K562 (cell line): ENCODE measurements around the gene NSMCE1. TPM values are rescaled to one million over a fixed set of nuclear protein-coding genes. Genes with fewer than 3 reads are reported as not detected.
A peak's percentile ranks its signal among the peaks of the same experiment; 100 is the strongest.

Experiments used
- ATAC-seq: fragments of 200-7000 bp; cut with Tn5 transposase; 3 replicates; pipeline ENCODE4 v1.9.1; 2020; ENCODE audit warnings: moderate library complexity
- BruUV-seq: library from RNA; stranded (reverse); fragments of 400-500 nt; replicated peaks from 2 replicates; lab custom pipeline; 2021; lab: Mats Ljungman, UMichigan
- CTCF ChIA-PET: fragments of 300-600 bp; formaldehyde crosslinking; extraction: SDS; loops from one replicate; lab custom pipeline; 2021; ENCODE audit warnings: low intra/inter-chr PET ratio; lab: Yijun Ruan, JAX
- POLR2A ChIA-PET: fragments of 300-600, 350-650 bp; sonication (Branson Sonifier 250); formaldehyde crosslinking; extraction: SDS; loops from one replicate; lab custom pipeline; 2021; ENCODE audit warnings: antibody characterized with exemption, inconsistent platforms; lab: Yijun Ruan, JAX
- DNase-seq, 4 experiments: peaks; one replicate each; pipeline versions ENCODE4 v3.0.0 to v3.0.0-alpha.2; 2011 to 2018; ENCODE audit warnings: low spot score in 3 of 4, mixed read lengths in 3 of 4; ENCODE audit errors: extremely low read depth in 1 of 4
- FAIRE-seq: peaks from 2 replicates; lab custom pipeline; 2011; peaks lifted over from hg19 to GRCh38; lab: Jason Lieb, UNC
- H2AFZ ChIP-seq: 2 replicates; pipeline ENCODE4 v1.6.0; 2011; ENCODE audit warnings: low read depth, low read length, control low read depth, inconsistent platforms
- H3K27ac ChIP-seq: fragments of 200-600 bp; 3 replicates; pipeline ENCODE4 v1.8.0; 2011; ENCODE audit warnings: low read depth, mild to moderate bottlenecking, control low read depth, inconsistent platforms, low read length, moderate library complexity, mixed read lengths; ENCODE audit errors: extremely low read depth
- H3K27me3 ChIP-seq, 2 experiments: fragments of 300-600 bp in 1 of 2; 2 replicates in 1 of 2; 3 replicates in 1 of 2; pipeline versions ENCODE4 v1.6.0 to v1.8.0; 2011; ENCODE audit warnings: inconsistent platforms in 2 of 2, low read length in 2 of 2, mild to moderate bottlenecking in 1 of 2, mixed read lengths in 1 of 2, moderate library complexity in 1 of 2; ENCODE audit not compliant: control insufficient read depth in 2 of 2, insufficient read depth in 2 of 2
- H3K36me3 ChIP-seq: fragments of 300-600 bp; 3 replicates; pipeline ENCODE4 v1.8.0; 2011; ENCODE audit warnings: mild to moderate bottlenecking, low read length, inconsistent platforms; ENCODE audit not compliant: control insufficient read depth, insufficient read depth
- H3K4me1 ChIP-seq, 2 experiments: fragments of 200-600 bp in 1 of 2; replicated peaks in 1 of 2; 2 replicates in 1 of 2; 3 replicates in 1 of 2; pipeline versions ENCODE4 v1.5.1 to v1.8.0; 2011; ENCODE audit warnings: inconsistent platforms in 2 of 2, low read length in 2 of 2, mild to moderate bottlenecking in 1 of 2, mixed read lengths in 1 of 2, moderate library complexity in 1 of 2; ENCODE audit not compliant: control insufficient read depth in 2 of 2, insufficient read depth in 2 of 2
- H3K4me2 ChIP-seq: 2 replicates; pipeline ENCODE4 v1.6.1; 2011; ENCODE audit warnings: low read length, control low read depth, inconsistent platforms, mixed read lengths; ENCODE audit not compliant: insufficient read depth
- H3K4me3 ChIP-seq: fragments of 200-600 bp; sonication (generic), shearing (Covaris generic); 2 replicates; pipeline ENCODE4 v1.5.1; 2016; ENCODE audit warnings: control low read depth, inconsistent platforms
- H3K79me2 ChIP-seq: fragments of 200-600 bp; 3 replicates; pipeline ENCODE4 v1.8.0; 2011; ENCODE audit warnings: low read length, inconsistent platforms; ENCODE audit not compliant: control insufficient read depth, insufficient read depth
- H3K9ac ChIP-seq, 2 experiments: 2 replicates each; pipeline versions ENCODE4 v1.6.0 to v1.6.1; 2011; ENCODE audit warnings: low read depth in 2 of 2, low read length in 2 of 2, control low read depth in 1 of 2, inconsistent platforms in 1 of 2, mild to moderate bottlenecking in 1 of 2, mixed read lengths in 1 of 2; ENCODE audit not compliant: insufficient read depth in 1 of 2
- H3K9me1 ChIP-seq: one replicate; pipeline ENCODE4 v1.6.0; 2011; ENCODE audit warnings: inconsistent platforms, mild to moderate bottlenecking, low read length, moderate library complexity; ENCODE audit not compliant: control insufficient read depth, insufficient read depth
- H3K9me3 ChIP-seq: replicated peaks from 2 replicates; pipeline ENCODE4 v1.5.1; 2011; ENCODE audit warnings: low read depth, low read length, inconsistent platforms; ENCODE audit not compliant: control insufficient read depth, insufficient read depth
- H4K20me1 ChIP-seq: replicated peaks from 2 replicates; pipeline ENCODE4 v1.6.1; 2011; ENCODE audit warnings: low read length, inconsistent platforms, mixed read lengths; ENCODE audit not compliant: control insufficient read depth, insufficient read depth
- CEBPB ChIP-seq: fragments of 450-650 bp; IDR thresholded peaks from 2 replicates; pipeline ENCODE4 v1.6.1; 2016; ENCODE audit warnings: missing genetic modification characterization, missing compliant biosample characterization
- CEBPG ChIP-seq, 3 experiments: fragments of 200-800 bp in 1 of 3; sonication (Bioruptor generic) in 1 of 3; sonication (generic) in 1 of 3; formaldehyde crosslinking in 1 of 3; IDR thresholded peaks in 2 of 3; conservative IDR thresholded peaks in 1 of 3; 2 replicates each; pipeline versions ENCODE4 v1.6.1 to v1.8.0; 2016 to 2022; ENCODE audit warnings: missing compliant biosample characterization in 2 of 3, missing genetic modification characterization in 2 of 3, mild to moderate bottlenecking in 1 of 3, missing genetic modification reagents in 1 of 3
- CREM ChIP-seq: IDR thresholded peaks from 2 replicates; pipeline ENCODE4 v1.6.1; 2014; ENCODE audit warnings: antibody characterized with exemption, low read depth
- POLR2A ChIP-seq: fragments of 450-650 bp; conservative IDR thresholded peaks from 2 replicates; pipeline ENCODE4 v1.6.1; 2016
- WGBS: fragments of 100-300 bp; shearing (Covaris generic); methylation state at CpG from one replicate; pipeline ENCODE4 v1.1.6; 2016; ENCODE audit warnings: low coverage, mixed read lengths; ENCODE audit not compliant: insufficient coverage; ENCODE audit errors: missing lambda C conversion rate; 5-methylcytosine and 5-hydroxymethylcytosine counted together
- in situ Hi-C: fragments of 300-500 bp; cut with MboI; formaldehyde crosslinking; loops from 4 replicates; pipeline ENCODE4 v1.15.0; 2018; ENCODE audit warnings: inconsistent platforms, mixed read lengths
- intact Hi-C: fragments of 100-400 bp; cut with micrococcal nuclease; formaldehyde crosslinking; loops from 2 replicates; pipeline ENCODE4 v1.14.2; 2022
- polyA plus RNA-seq, 8 experiments: library from polyadenylated mRNA; depleted of rRNA in 4 of 8; stranded (reverse) in 5 of 8; unstranded in 3 of 8; fragments of >200 nt; fragmentation: Nextera tagmentation in 2 of 8; fragmentation: Illumina TruSeq in 1 of 8; extraction: Ambion mirVana in 2 of 8; extraction: Trizol in 1 of 8; gene quantifications; 2 replicates each; pipeline versions ENCODE4 v1.2.1 to v1.2.3, GENCODE V29; 2011 to 2014; ENCODE audit warnings: inconsistent platforms in 1 of 8, missing spikeins in 1 of 8
- total RNA-seq, 7 experiments: library from RNA; depleted of rRNA in 6 of 7; stranded (reverse); fragments of >200 nt in 6 of 7; fragmentation: Illumina TruSeq in 2 of 7; extraction: Trizol in 2 of 7; gene quantifications; 2 replicates each; pipeline versions ENCODE4 v1.2.1 to v1.2.3, GENCODE V29; 2011 to 2021; ENCODE audit warnings: low replicate concordance in 1 of 7
- TF ChIP-seq, protein P1 (sequence below): sonication (generic); formaldehyde crosslinking; IDR thresholded peaks from 2 replicates; pipeline ENCODE4 v1.9.0; 2022; ENCODE audit warnings: mild to moderate bottlenecking, missing genetic modification reagents
- TF ChIP-seq, protein P2 (sequence below): sonication (generic); formaldehyde crosslinking; IDR thresholded peaks from 2 replicates; pipeline ENCODE4 v1.5.0; 2020; ENCODE audit warnings: missing genetic modification reagents
- TF ChIP-seq, protein P3 (sequence below): fragments of 250-450 bp; sonication (Bioruptor Pico); IDR thresholded peaks from 2 replicates; pipeline ENCODE4 v1.8.0; 2022; ENCODE audit warnings: moderate library complexity, mild to moderate bottlenecking, inconsistent platforms
- TF ChIP-seq, protein P4 (sequence below), 2 experiments: fragments of 450-650 bp in 1 of 2; sonication (generic) in 1 of 2; formaldehyde crosslinking in 1 of 2; IDR thresholded peaks in 1 of 2; conservative IDR thresholded peaks in 1 of 2; 2 replicates each; pipeline versions ENCODE4 v1.6.1 to v1.8.1; 2016 to 2023; ENCODE audit warnings: mild to moderate bottlenecking in 2 of 2, moderate library complexity in 2 of 2, inconsistent platforms in 1 of 2, missing genetic modification reagents in 1 of 2

NSMCE1 gene
- total and polyA plus RNA-seq, 9 of the 15 experiments (the other 6 are each of a cell fraction or from before 2014, with no cell fraction given) = 52.1 to 163 (median 61.5) TPM

DNA sequence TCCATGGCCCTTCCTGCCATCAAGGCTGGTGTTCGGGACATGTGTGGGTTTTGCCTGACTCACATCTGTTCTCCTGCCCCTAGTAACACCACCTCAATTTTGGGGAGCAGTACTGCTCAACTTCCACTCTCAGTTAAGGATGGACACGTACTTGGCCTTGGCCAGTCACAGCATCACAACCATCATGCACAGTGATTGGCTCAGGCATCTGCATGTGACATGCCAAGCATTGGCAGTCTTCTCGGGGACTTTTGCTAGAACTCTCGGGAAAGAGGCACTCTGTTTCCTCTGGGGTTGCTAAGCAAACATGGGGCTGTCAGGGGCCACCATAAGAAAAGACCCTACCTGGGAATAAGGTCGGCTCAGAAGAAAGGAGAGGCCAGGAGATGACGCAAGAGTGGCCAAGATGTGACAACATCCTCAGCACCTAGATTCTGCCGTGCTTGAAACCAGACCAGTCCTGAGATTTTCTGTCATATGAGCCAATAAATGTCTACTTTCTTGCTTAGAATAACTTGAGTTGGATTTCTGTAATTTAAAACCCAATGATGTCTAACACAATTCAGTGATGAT, 77.1 kb downstream of the NSMCE1 start:
- peaks cover 7 to 21% of the 10 kb centered on the region in 2 experiments; a peak in 3 of 5 replicates for H3K27me3 ChIP-seq
- FAIRE-seq (no peak), DNase-seq (no peak), ATAC-seq (peak; percentile 53)
- H2AFZ ChIP-seq = no peak overlapping the region
- CTCF ChIA-PET = interaction anchor here (0.6 kb wide), 1 partner anchor 284 kb away, joined by 3 read pairs; no protein-coding TSS in a partner anchor
- no peak overlapping the region for H3K4me3 ChIP-seq
- no peaks in the 10 kb centered on the region for H3K9me3 ChIP-seq
- in situ Hi-C loops (no loop called here), intact Hi-C loops (no loop called here)
- TF ChIP-seq CREM (no peak), CEBPB (tag) (peak; percentile 84), POLR2A (no peak), CEBPG (CRISPR knock-in tag; IDR thresholded peaks at IDR 0.05) (peak; percentile 59; the same call in 1 of the 2 replicates), CEBPG (tag; conservative IDR thresholded peaks at IDR 0.05 in 1 of 2, IDR thresholded peaks at IDR 0.05 in 1 of 2) (peak; percentile 82 to 83)
- TF ChIP-seq, protein P1, sequence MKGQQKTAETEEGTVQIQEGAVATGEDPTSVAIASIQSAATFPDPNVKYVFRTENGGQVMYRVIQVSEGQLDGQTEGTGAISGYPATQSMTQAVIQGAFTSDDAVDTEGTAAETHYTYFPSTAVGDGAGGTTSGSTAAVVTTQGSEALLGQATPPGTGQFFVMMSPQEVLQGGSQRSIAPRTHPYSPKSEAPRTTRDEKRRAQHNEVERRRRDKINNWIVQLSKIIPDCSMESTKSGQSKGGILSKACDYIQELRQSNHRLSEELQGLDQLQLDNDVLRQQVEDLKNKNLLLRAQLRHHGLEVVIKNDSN (CRISPR knock-in tag) = peak; percentile 70
- TF ChIP-seq, protein P2, sequence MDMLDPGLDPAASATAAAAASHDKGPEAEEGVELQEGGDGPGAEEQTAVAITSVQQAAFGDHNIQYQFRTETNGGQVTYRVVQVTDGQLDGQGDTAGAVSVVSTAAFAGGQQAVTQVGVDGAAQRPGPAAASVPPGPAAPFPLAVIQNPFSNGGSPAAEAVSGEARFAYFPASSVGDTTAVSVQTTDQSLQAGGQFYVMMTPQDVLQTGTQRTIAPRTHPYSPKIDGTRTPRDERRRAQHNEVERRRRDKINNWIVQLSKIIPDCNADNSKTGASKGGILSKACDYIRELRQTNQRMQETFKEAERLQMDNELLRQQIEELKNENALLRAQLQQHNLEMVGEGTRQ = peak; percentile 55; the same call in 1 of the 2 replicates
- TF ChIP-seq, protein P3, sequence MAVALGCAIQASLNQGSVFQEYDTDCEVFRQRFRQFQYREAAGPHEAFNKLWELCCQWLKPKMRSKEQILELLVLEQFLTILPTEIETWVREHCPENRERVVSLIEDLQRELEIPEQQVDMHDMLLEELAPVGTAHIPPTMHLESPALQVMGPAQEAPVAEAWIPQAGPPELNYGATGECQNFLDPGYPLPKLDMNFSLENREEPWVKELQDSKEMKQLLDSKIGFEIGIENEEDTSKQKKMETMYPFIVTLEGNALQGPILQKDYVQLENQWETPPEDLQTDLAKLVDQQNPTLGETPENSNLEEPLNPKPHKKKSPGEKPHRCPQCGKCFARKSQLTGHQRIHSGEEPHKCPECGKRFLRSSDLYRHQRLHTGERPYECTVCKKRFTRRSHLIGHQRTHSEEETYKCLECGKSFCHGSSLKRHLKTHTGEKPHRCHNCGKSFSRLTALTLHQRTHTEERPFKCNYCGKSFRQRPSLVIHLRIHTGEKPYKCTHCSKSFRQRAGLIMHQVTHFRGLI (CRISPR knock-in tag) = no peak
- TF ChIP-seq, protein P4, sequence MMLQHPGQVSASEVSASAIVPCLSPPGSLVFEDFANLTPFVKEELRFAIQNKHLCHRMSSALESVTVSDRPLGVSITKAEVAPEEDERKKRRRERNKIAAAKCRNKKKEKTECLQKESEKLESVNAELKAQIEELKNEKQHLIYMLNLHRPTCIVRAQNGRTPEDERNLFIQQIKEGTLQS (IDR thresholded peaks at IDR 0.05) = peak; percentile 73
- TF ChIP-seq, protein P4 (CRISPR knock-in tag; conservative IDR thresholded peaks at IDR 0.05) = no peak
- H3K4me1 ChIP-seq = peaks cover 0 to 11% of the 10 kb centered on the region in 2 experiments; a peak in 3 of 5 replicates
- H3K4me2 ChIP-seq = no peak overlapping the region
- no peaks in the 10 kb centered on the region for H3K9me1 ChIP-seq
- H3K79me2 ChIP-seq = no peaks in the 10 kb centered on the region
- POLR2A ChIA-PET = interaction anchor here (0.6 to 2.0 kb wide), 2 partner anchors 12 to 74 kb away, joined by 4 to 5 read pairs; partner anchors contain the start of gene KDM8
- H3K27ac ChIP-seq = no peak overlapping the region
- H3K36me3 ChIP-seq = no peaks in the 10 kb centered on the region
- H3K9ac ChIP-seq = no peak overlapping the region
- H4K20me1 ChIP-seq = no peaks in the 10 kb centered on the region
- WGBS = 6% methylated on average over 6 of the region's 7 CpGs
- no TSS peak for BruUV-seq
